GM19043 (cell line): ENCODE results near the gene GPC5.

Experiments used
- ATAC-seq: cut with Tn5 transposase; IDR thresholded peaks from one replicate; pipeline ENCODE4 v1.9.1; 2021; ENCODE audit warnings: low read depth; ENCODE audit not compliant: unreplicated experiment

Gene GPC5

DNA sequence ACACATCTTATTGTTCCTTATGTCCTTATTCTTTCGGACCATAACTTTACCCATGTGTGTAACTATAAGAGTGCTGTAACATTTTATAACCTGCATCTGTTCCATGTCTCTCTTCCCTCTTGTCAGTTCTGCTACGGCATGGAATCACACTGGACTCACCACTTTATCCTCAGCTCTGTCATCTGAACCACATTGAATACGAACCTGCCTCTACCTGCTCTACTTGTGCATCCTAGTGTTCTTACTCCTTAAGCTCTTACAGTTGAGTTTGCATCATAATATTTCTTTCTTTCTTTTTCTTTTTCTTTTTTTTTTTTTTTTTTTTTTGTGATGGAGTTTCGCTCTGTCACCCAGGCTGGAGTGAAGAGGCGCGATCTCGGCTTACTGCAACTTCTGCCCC, 180.9 kb downstream of the GPC5 start:
- no peak for ATAC-seq

DNA sequence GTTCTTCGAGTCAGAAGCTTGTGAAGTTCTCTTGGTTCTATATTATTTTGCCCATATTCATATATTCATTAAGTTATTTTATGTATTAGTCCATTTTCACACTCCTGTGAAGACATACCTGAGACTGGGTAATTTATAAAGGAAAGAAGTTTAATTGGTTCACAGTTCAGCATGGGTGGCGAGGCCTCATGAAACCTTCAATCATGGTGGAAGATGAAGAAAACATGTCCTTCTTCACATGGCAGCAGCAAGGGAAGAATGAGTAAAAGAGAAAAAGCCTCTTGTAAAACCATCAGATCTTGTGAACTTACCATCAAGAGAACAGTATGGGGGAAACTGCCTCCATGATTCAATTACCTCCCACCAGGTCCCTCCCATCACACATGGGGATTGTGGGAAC, 182.3 kb downstream of the GPC5 start:
- ATAC-seq = no peak

DNA sequence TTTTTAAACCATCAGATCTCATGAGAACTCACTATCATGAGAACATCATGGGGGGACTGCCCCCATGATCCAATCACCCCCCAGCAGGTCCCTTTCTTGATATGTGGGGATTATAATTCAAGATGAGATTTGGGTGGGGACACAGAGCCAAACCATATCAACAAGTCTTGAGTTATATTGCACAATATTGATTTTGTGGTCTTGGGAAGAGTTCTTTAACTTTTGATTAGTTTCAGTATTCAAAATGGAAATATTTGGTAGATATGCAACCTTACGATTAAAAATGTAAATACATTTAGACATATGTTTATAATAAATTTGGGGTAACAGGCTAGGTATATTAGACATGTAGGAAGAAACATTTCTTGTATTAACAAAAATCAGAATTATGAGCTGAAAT, 188.2 kb downstream of the GPC5 start:
- no peak for ATAC-seq

DNA sequence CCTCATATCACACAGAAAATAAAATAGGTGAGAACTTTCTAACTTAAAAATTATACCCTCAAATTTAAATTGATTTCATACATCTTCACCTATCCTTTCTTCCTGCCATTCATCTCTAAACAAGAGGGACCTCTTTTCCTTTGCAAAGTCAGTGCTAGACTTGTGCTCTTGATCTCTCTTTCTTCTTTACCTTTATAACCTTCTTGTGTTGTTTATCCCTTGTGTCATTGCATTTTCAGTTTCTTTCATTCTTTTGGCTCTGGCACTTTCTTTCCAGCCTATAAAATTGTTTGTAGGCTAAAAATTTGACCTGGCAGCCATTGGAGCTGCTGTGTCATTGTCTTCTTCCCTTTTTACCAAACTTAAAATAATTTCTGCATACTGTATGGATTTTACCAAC, 190.1 kb downstream of the GPC5 start:
- ATAC-seq = no peak

DNA sequence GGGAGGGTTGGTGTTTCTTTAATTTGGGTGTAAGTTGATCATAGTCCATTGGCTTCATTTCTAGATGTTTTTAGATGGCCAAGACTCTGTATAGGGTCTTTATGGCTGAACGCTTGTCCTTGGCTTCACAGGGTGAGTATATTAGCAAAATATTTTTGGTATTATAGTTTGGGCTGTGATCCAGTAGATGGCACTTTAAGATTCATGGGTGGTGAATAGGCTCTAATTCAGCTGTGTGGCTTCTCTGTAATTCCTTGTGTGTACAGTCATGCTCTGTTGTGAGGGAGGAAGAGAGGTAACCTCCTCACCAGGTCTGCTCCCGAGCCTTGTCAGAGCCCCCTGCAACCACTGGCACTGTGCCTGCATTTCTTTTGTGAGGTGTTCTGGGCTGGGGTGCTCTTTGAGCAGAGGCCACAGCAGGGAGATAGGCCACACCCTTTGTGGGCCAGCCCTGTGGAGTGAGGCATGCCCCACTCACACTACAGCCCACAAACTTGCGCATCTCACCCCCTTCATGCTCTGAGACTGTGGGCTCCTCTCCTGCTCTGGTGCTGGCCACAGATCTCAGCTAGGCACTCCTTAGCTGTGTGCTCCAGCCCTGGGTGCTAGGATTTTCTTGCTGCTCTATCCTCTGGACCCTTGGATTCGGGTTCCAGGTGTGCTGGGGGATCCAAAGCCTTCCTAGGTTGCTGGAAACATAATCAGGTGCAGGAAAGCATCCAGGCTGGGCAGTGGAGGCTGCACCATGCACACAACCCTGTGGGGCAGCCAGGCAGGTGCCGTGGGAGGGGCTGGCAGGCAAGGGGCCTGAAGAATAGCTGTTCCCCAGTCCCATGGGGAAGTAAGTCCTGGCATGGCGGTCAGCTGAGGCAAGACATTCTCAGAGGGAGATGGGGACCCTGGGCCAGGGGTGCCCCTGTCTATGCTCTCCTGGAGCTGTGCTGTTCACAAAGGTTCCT, 193.9 kb downstream of the GPC5 start:
- ATAC-seq = no peak

DNA sequence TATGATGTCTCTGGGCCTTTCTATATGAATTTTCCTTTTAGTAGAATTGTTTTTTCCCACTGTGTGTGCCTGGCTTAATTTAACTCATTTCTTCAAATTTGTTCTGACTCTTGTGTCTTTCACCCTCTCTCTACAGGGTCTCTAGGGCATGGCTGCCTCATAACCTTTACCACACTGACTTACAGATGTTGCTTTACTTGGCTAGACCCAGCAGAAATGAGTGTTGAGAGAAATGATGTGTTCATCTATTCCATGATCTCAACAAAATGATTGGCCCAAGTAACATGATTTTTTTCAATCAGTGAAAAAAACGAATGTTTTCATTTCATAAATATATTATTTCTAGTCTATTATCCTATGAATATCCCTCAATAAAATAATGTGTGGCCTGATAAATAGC, 195.0 kb downstream of the GPC5 start:
- no peak for ATAC-seq

DNA sequence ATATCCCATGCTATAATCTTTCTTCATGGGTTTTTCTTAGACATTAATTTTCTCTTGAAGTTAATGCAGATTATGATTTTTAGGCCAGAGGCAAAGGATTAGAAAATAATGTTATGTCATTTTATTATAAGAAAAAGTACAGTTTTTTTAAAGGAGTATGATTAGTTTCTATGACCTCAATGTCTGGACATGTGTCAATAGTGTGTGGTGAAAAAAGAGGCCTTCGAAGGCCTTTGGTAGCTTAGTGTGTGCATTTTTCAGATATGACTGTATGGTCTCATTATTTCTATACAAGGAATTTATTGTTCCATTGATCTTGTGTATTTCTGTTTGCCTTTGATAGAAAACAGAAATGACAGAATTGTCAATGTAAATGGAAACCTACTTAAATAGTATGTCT, 195.6 kb downstream of the GPC5 start:
- ATAC-seq = no peak

DNA sequence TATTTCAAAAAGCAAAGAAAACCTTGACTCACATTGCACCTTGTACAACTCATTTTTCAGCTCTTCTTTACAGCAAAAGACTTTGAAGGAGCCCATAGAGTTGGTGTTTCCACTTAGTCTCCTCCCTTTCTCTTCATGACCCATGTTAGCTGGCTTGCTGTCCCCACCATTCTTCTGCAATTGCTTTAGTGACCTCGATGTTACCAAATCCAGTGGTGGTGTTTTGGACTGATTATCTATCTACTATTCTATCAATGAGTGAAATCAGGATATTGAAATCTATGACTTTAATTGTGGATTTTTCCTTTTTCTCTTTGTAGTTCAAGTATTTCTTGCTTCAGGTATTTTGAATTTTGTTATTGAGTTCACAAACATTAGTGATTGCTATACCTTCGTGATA, 197.3 kb downstream of the GPC5 start:
- no peak for ATAC-seq

DNA sequence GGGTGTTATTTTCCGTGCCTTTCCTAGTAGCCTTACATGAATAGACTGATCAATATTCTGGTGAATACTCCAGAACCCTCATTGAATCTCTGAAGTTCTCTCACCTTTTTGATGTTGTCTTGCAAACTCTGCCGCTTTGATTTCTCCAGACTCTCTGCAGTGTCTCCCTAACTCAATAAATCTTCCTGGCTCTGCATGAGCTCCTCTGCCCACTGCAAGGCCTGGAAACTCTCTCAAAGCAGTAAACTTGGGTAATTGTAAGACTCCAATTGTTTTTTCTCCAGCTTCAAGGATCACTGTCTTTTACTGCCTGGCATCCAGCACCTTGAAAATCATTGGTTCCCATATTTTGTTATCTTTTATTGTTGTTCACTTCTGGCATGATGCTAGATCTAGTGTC, 198.4 kb downstream of the GPC5 start:
- no peak for ATAC-seq

DNA sequence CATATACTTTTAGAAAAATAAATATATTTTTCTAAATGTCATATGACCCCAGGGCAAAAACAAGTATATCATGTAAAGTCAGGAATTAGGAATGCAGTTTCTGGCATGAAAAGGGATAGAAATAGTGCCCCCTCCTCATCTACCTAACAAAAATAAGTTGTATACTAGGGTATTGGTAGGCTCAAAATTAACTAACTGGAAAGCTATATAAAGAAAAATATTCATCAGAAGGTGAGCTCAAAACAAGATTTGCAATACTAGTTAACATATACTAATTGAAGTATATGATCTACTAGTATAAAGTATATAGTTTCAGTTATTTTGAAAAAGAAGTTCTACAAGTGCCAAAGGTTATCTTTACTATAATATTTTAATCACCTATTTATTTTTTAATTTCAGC, 200.2 kb downstream of the GPC5 start:
- no peak for ATAC-seq

DNA sequence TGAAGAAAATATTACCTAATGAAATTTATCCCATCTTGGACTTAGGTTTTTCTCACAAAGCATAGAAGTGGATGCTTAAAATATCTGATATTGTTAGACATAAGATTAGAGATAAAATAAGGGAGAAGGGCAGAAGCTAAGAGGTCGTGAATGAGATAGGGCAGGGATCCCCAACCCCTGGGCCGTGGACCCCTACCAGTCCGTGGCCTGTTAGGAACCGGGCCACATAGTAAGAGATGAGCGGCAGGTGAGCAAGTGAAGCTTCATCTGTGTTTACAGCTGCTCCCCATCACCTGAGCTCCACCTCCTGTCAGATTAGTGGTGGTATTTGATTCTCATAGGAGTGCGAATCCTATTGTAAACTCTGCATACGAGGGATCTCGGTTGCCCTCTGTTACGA, 202.9 kb downstream of the GPC5 start:
- ATAC-seq = no peak

DNA sequence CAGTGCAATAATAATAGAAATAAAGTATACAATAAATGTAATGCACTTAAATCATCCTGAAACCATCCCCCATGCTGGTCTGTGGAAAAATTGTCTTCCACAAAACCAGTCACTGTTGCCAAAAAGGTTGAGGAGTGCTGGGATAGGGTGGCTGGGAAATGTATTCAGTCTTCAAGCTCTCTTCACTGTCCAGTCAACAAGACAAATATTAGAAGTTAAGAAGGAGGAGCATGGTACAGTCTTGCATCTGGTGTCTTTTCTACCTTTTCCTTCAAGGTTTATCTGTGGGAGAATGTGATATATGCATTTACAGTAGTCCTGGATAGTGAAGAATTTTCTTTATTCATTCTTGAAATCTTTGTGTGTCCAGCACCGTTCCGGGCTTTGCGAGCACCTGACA, 203.4 kb downstream of the GPC5 start:
- no peak for ATAC-seq

DNA sequence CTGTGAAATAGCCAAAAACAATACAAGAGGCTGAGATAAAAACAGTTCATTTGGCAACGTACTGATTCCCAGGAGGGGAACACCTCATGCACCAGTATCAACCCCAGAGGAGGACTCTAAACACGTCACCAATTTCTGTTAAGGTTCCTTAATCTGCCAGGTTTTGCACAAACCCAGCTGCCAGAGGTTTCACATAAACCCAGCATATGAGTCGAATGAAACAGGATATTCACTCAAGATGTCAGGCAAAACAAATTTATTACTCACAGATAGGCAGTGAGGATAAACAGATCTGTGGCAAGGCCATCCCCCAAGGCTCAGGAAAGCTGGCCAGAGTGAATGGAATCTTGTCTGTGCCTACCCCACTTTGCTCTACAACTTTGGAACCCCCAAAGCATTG, 210.9 kb downstream of the GPC5 start:
- ATAC-seq = no peak

DNA sequence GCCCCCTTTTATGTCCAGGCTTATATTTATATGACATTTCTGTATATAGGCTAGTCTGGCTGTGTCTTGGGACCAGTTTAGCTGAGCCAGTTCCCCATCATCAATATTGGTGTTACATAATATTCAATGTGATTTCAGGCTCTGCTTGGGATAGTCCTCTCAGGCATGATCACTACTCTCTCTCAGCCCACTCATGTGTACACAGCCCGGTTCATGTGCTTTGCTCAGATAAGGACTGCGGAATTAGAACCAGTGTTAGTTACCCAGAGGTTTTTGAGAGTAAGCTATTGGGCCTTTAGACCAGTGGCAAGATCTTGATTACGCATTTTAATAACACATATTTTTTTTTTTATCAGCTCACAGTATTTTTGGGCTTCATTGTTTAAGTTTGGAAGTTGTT, 219.9 kb downstream of the GPC5 start:
- ATAC-seq = no peak

DNA sequence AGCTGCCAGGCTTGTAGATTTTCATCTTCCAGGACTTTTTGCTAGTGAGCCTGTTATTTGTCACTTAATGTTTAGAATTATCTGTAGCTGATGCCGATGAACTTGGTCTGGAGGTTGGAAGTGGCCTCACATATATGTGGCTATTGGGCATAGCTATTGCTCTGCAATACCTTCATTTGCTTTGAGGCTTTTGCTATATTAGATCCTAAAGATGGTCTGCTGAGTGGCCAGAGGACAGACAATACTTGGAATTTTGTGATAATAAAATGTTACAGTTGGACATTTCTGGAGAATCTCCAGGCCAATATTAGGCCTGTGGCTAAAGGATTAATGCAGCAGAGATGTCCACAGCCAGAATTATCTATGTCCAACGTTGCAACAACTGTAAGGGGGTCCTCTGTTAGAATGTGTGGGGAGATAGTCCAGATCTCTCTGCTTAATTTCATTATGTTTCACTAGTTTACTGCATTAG, 222.3 kb downstream of the GPC5 start:
- no peak for ATAC-seq

DNA sequence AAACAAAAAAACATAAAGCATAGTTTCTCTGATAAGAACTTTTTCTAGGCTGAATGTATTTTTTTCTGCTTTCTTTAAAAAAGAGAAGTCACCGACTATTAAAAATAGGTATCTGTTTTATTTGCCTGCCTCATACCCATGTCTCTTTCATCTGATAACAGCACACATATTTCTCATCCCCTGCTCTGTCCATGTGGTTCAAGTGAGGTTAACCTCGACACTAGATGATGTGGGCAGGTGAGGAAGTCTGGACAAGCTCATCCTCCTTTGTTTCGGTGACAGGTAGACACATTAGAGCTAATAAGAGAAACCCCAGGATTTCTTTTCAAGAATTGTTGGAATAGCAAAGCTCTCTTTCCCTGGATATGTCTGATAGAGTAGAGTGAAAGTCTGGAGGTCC, 222.7 kb downstream of the GPC5 start:
- no peak for ATAC-seq

DNA sequence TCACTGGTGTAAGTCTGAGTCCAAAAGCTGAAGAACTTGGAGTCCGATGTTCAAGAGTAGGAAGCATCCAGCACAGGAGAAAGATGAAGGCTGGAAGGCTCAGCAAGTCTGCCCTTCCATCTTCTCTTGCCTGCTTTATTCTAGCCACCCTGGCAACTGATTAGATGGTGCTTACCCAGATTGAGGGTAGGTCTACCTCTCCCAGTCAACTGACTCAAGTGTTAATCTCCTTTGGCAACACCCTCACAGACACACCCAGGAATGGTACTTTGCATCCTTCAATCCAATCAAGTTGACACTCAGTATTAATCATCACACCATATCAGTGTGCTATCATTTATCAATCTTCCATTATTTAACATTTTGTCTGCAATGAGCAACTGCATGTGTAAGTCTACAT, 223.5 kb downstream of the GPC5 start:
- ATAC-seq = no peak

DNA sequence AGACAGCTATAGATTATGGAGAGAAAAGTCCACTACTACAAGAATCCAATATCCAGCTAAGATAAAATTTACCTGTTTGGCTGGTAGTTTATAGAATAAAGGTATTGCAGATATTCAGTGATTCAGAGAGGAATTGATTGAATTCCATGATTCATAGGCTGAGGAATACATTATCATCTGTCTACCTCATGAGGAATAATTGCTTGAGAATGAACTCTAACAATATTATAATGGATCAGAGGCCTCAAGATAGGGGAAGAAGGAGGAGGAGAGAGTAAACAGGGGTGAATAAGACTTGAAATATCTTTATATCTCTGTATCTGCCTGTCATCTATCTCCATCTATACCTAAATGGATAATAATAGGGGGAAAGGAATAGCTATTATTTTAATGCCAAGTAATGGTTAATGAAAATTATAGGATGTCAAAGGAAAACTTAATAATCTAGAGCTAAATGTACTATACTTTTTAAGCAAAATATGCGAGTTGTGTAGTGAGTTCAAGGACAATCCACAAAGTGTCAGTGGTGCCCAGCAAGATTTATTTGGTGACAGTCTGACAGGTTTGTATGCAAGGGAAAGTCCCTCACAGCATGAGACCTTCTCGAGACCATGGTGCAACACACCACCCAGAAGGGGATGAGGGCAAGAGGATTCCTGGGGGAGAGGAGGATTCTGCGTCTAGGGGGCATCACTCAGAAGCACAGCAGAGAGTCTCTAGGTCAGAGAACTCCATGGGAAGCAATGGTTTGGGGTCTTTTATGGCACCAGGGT, 224.5 kb downstream of the GPC5 start:
- no peak for ATAC-seq

DNA sequence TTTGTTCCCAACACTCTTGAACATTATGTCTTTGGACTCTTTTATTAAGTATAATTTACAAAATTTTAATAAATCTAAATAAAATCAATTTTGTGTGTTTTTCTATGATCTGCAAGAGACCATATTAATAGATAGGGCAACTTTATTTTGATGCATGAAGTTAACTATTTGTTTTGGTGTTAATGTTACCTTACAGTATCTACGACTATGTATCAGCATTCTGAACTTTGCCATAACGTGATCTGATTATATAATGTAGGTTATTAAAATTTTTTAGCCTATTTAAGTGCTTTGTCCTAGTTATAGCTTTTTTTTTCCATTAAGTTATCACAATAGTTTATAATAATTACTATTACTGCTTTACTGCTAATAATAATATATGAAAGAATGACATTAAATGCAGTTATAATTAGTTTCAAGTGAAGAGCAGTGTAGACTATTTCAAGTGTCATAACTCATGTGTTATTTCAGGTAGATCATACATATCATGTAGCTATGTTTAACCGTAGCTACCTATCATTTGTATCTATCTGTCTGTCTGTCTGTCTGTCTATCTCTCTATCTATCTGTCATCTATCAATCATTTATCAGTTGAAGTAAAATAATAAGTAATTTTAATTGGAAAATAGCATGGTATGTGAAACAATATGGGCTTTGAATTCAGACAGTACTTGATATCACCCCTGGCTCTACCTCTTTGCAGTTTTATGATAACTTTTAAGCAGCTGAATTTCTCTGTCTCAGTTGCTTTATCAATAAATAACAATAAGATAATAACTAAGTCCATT, 229.7 kb downstream of the GPC5 start:
- no peak for ATAC-seq

DNA sequence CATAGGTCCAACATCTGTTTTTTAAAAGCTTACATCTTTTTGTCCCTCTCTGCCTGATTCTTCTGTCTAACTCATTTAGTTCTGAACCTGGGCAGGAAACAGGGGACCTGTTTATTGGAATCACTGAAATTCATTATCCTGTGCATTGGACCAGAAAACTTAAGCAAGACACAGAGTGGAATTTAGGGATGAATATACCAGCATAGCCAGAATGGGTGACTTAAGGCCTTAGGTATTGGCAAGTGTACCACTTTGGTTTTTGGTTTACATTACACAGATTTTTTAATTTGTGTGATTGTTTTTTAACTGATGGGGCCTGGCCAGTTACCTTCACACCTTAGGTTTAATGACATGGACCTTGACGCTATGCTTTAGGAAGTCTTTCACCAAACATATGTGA, 232.5 kb downstream of the GPC5 start:
- no peak for ATAC-seq

DNA sequence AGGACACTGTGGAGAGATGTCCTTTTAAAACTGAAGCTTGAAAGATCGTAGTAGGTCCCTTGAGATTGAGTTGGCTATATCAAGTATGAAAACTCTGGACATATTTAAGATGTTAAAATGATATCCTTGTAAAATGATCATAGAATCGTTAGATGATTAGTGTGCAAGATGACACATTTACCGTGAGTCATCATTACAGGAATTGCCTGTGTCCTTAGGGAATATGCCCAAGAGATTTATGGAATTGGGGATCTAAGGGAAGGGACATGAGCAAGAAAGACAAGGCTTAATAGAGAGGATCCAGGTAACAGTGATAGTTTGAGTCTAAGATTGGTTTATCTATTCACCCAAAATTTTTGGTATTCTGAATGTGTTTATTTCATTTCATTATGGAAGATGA, 233.7 kb downstream of the GPC5 start:
- no peak for ATAC-seq
